ENCODE data around the gene EFCAB5. TPM values are rescaled to one million over a fixed set of nuclear protein-coding genes. Genes with fewer than 3 reads are reported as not detected.
"Not testable (repeated sequence)": the region's sequence is repeated elsewhere in the genome, so short reads cannot be mapped to it uniquely, and the experiment has no call there.

Gene EFCAB5
- total RNA-seq, 2 donors from 2014 or later, result 1.3 to 1.6 TPM

GRCh38 chr17:29930409-29931010 is 10.9 kb upstream of the EFCAB5 start:
- no peaks in the 10 kb centered on the region for H3K36me3 ChIP-seq
- H3K27ac ChIP-seq, result peak overlapping the region; percentile 92
- intact Hi-C loops (cut with DNase I), result loop anchor here (1.0 to 10.0 kb wide), 2 partner anchors 123 to 164 kb away; no protein-coding TSS in a partner anchor
- no peaks in the 10 kb centered on the region for H3K9me3 ChIP-seq
- H3K4me3 ChIP-seq, result peak overlapping the region; percentile 69
- H3K27me3 ChIP-seq, result no peaks in the 10 kb centered on the region
- no peak for TF ChIP-seq CTCF (IDR thresholded peaks at IDR 0.05)
- DNase-seq, result peak; percentile 36
- peaks cover 4% of the 10 kb centered on the region for H3K4me1 ChIP-seq
- peak overlapping the region; percentile 90 to 99 for H3K9ac ChIP-seq (ENCODE audit: low read depth in 2 of 2, low read length in 2 of 2)

- Histone ChIP-seq H3K4me1 (peaks cover 4% of the 10 kb centered on the region), H3K36me3 (no peaks in the 10 kb centered on the region), H3K9ac (ENCODE audit: low read depth in 2 of 2, low read length in 2 of 2) (peak overlapping the region in 1 of 2 donors; percentile 99), H3K27me3 (no peaks in the 10 kb centered on the region), H3K9me3 (no peaks in the 10 kb centered on the region), H3K27ac (peak overlapping the region; percentile 92), H3K4me3 (peak overlapping the region; percentile 69)
- peak; percentile 87 for TF ChIP-seq CTCF (IDR thresholded peaks at IDR 0.05)
- DNase-seq, result peak; percentile 75
- intact Hi-C loops (cut with DNase I), result loop anchor here (10.0 kb wide), 1 partner anchor 163 kb away; no protein-coding TSS in a partner anchor
Observed at GRCh38 chr17:29931231-29931932, 10.1 kb upstream of the EFCAB5 start.

- intact Hi-C loops (cut with DNase I), result loop anchor here (10.0 kb wide), 1 partner anchor 161 kb away; no protein-coding TSS in a partner anchor
- DNase-seq, result no peak
- Histone ChIP-seq H3K36me3 (no peaks in the 10 kb centered on the region), H3K27ac (no peak overlapping the region), H3K4me1 (no peaks in the 10 kb centered on the region), H3K9ac (ENCODE audit: low read depth in 2 of 2, low read length in 2 of 2) (no peak overlapping the region), H3K4me3 (no peak overlapping the region), H3K9me3 (no peaks in the 10 kb centered on the region), H3K27me3 (no peaks in the 10 kb centered on the region)
- no peak for TF ChIP-seq CTCF (IDR thresholded peaks at IDR 0.05)
Observed at GRCh38 chr17:29933379-29933778, 8.1 kb upstream of the EFCAB5 start.

GRCh38 chr17:29935909-29936308 is 5.5 kb upstream of the EFCAB5 start:
- intact Hi-C loops (cut with DNase I), result loop anchor here (10.0 kb wide), 1 partner anchor 159 kb away; no protein-coding TSS in a partner anchor
- H3K9ac ChIP-seq (ENCODE audit: low read depth in 2 of 2, low read length in 2 of 2); H3K9me3 ChIP-seq; H3K36me3 ChIP-seq; H3K4me3 ChIP-seq; DNase-seq; H3K27ac ChIP-seq; H3K27me3 ChIP-seq; H3K4me1 ChIP-seq: not testable (repeated sequence)

GRCh38 chr17:29936724-29937123 is 4.7 kb upstream of the EFCAB5 start:
- DNase-seq, result no peak
- Histone ChIP-seq H3K4me1 (no peaks in the 10 kb centered on the region), H3K27ac (no peak overlapping the region), H3K27me3 (no peaks in the 10 kb centered on the region), H3K4me3 (no peak overlapping the region), H3K9me3 (no peaks in the 10 kb centered on the region), H3K9ac (ENCODE audit: low read depth in 2 of 2, low read length in 2 of 2) (no peak overlapping the region), H3K36me3 (no peaks in the 10 kb centered on the region)
- intact Hi-C loops (cut with DNase I), result loop anchor here (10.0 kb wide), 1 partner anchor 158 kb away; no protein-coding TSS in a partner anchor
- TF ChIP-seq CTCF (IDR thresholded peaks at IDR 0.05), result no peak

GRCh38 chr17:29945281-29945680 is 3.8 kb downstream of the EFCAB5 start:
- no peak for DNase-seq
- H3K4me1 ChIP-seq, result no peaks in the 10 kb centered on the region
- H3K27me3 ChIP-seq, result no peaks in the 10 kb centered on the region
- H3K36me3 ChIP-seq, result no peaks in the 10 kb centered on the region
- no peak overlapping the region for H3K27ac ChIP-seq
- no peak for TF ChIP-seq CTCF (IDR thresholded peaks at IDR 0.05)
- no peaks in the 10 kb centered on the region for H3K9me3 ChIP-seq
- intact Hi-C loops (cut with DNase I), result no loop called here
- H3K4me3 ChIP-seq, result no peak overlapping the region
- no peak overlapping the region for H3K9ac ChIP-seq (ENCODE audit: low read depth in 2 of 2, low read length in 2 of 2)

Data from colonic mucosa (tissue), 4 donors.